Thoracic aorta endothelial cell (primary cell): Measurements from ENCODE around the gene PCK2. TPM values are rescaled to one million over a fixed set of nuclear protein-coding genes. Genes with fewer than 3 reads are reported as not detected.

ENCODE experiments used
- total RNA-seq: library from RNA; depleted of rRNA; stranded (reverse); fragments of >200 nt; gene quantifications from 2 replicates; pipeline ENCODE4 v1.2.3, GENCODE V29; 2012

Gene PCK2
- 6.6 and 11.2 TPM in 2 replicates for total RNA-seq

DNA sequence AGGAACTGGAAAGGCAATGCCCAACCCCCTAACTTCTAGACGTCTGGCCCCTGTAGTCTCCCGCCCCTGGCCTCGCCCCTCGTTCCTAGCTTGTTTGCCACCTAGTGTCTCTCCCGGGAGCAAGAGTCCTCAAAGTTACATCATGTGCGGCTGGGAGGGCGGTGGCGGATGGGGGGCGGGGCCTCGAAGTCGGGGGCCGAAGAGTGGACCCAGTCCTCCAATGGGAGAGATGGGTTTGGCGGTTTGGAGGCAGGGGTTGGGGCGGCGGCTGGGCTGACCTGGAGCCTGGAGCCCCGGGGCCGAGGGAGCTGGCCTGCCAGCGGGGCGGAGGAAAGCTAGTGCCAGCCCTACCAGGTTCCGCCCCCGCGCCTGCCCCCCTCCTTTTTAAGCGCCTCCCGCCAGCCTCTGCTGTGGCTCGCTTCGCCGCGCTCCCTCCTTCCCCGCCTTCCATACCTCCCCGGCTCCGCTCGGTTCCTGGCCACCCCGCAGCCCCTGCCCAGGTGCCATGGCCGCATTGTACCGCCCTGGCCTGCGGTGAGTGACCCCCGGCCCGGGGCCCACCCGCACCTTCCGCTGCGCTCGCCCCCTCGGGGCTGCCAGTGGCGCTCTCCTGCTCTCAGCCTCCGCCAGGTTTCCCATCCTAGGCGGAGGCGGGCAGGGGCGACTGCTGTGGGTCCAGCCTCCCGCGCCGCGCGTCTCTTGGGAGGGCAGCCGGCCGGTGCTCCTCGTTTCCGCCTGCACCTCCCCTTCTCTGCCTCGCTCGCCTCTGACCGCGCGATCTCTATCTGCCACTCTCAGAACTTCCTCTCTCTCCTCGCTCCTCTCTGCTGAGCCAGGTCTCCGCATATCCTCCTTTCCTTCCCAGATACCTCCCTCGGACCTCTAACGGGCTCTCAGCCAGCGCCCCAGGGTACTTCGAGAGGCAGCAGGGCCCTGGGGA is at the start of gene PCK2:
Gene PCK2, plus strand, starts transcription at position 411 of the 940 bp plus-strand sequence. Its CDS starts 95 bp downstream, at position 506.

DNA sequence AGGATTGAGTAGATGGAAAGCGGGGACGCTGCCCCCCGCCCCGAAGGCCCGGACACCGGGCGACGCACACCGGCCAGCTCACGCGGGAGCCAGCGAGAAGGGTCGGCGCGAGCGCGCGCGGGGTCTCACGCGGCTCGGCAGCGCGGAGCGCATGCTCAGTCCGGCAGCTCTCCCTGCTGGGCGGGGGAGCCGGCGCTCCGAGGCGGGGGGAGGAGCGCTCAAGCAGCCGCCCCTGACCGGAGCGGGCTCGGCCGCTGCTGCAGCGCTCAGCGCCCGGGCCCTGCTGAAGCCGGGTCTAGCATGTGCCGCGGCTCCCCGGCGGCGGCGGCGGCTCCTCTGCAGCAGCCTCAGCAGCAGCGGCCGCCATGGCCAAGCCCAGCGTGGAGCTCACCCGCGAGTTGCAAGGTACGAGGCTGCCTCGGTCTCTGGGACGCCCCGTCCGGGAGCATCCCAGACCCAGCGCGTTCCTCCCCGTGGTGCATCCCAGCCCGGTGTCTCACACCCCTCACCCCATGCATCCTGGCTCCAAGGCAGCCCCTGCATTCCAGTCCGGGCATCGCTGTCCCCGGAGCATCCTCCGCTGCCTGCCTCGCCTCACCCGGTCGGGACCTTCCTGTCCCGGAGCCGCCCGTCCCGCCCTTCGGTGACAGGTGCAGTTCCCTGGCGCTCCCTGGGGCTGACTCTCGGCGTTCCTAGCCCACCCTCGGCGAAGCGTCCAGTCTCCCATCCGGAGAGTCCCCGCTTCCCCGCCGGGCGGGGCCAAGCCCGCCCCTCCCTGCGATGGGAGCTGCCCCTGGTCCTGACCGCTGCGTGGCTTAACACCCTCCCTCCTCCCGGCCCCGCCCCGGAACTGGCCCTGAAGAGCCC is 42.1 kb upstream of the PCK2 start, which contains the start of gene CARMIL3:
Gene CARMIL3, plus strand, starts transcription at position 221 of the 867 bp plus-strand sequence. Its CDS starts 145 bp downstream, at position 366.

GRCh38 chr14:24071144-24071697 is 22.9 kb upstream of the PCK2 start, which contains the start of gene CPNE6:
CPNE6 (plus strand) TSS chr14:24071562; CDS start chr14:24072937, 1,375 bp downstream.

DNA sequence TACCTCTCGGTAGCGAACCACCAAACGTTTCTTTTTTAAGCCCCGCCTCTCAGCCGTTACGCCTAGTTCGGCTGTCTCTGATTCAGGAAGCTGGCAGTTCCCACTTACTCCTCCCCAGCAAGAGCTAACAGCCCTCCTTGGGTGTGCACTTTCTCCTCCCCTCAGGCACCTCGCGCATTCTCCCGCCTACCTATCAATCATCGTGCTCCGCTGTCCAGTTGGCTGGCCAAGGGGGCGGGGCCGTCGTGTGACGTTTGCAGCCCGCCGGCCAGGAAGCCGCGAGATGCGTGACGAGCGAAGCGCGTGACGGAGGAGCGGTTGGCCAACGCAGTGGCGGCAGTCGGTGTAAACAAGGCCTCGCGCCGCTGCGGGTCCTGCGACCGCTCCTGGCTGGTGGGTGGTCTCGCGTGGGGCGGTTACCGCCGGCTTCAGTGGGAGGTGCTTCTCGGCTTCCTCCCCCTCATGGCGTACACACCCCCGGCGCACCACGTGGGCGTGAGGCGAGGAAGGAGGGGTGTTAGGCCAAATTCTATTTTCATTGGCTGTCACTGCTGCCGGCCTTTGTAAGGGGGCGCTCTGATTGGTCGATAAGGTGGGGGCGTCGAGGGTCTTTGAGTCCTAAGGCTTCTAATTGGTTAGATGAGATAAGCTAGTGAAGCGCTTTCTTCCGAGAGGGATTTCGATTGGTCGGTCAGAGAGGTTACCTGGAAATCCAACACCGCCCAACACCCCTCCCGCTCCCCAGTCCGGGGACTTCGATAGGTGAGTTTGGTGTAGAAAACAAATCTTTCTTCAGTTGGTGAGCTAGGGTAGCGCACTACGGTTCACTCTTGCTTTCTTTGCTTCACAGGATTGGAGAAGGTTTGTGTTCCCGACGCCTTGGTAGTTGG is 20.7 kb downstream of the PCK2 start, which contains the start of the genes DCAF11 and NRL:
Gene DCAF11, plus strand, starts transcription at position 246 of the 890 bp plus-strand sequence. CDS start 818 bp downstream, outside the sequence.
Gene NRL, minus strand, starts transcription at position 418 of the 890 bp plus-strand sequence. CDS start 32,101 bp downstream, outside the sequence.

DNA sequence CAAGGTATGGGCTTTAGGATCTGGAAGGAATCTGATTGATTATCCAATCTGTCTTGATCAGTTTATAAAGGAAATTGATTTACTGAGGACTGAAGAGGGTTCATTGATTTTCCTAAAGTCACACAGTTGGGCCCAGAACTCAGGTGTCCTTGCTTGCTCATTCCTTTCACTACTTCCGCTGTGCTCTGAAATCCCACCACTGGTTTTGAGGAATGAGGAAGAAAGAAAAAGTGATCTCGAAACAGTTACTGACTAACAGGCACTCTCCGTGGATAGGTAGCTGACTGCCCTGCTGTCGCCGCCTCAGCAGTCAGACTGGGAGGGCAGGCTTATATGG is 36.2 kb downstream of the PCK2 start, which contains the start of gene FITM1:
Gene FITM1, plus strand, starts transcription at position 280 of the 337 bp plus-strand sequence. CDS start 905 bp downstream, outside the sequence.

DNA sequence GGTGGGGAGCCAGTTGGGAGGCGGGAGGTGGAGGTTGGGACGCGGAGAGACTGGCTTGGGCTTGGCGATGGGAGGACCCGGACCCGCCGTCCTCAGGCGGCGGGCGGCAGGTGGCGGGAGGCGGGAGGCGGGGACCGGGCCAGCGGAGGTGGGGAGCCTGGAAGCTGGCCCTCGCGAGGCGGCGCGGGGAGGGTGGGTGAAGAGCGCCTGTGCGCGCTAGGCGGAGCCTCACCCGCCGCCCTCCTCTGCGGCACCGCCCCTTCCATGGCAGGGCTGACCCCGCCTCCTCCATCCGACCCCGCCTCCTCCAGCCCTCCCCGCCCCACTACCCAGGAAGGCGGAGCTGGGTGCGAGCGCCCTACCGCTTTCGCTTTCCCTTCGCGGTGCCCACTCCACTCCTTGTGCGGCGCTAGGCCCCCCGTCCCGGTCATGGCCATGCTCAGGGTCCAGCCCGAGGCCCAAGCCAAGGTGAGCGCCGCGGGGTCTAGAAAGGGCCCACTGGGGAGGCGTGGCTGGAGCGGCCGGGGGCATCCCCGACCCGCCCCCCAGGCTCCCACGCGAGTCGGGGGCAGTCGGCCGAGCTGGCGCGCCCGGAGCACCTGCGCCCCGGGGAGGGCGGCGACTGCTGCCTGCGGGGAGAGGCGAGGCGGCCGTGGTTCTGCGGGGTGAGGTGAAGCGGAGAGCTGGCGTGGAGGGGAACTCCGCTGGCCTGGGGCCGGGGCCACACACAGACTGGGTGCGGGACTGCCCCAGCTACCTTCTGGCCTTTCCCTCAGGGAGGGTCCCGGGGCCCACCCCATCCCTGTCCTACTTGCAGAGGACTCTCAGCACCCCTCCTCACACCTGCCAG is 41.9 kb downstream of the PCK2 start, which contains the start of gene PSME1:
Gene PSME1, plus strand, starts transcription at position 361 of the 850 bp plus-strand sequence. Its CDS starts 69 bp downstream, at position 430.

GRCh38 chr14:24141097-24141880 is 47.2 kb downstream of the PCK2 start, which contains the start of gene EMC9:
EMC9 (minus strand) TSS chr14:24141591; CDS start chr14:24141304, 287 bp downstream.

GRCh38 chr14:24146453-24146977 is 52.4 kb downstream of the PCK2 start, which contains the start of gene PSME2:
PSME2 (minus strand) TSS chr14:24146610; CDS start chr14:24146581, 29 bp downstream.

GRCh38 chr14:24146978-24147760 is 53.1 kb downstream of the PCK2 start, which contains the start of gene RNF31:
RNF31 (plus strand) TSS chr14:24147498; CDS start chr14:24147699, 201 bp downstream.

Other genes starting within 250 kb of the PCK2 start
- 33.3 and 35.4 TPM in 2 replicates for gene DHRS4, start 140.5 kb upstream of the PCK2 start, total RNA-seq
- 11.1 and 12.2 TPM in 2 replicates for gene DHRS4L2, start 105.4 kb upstream of the PCK2 start, total RNA-seq
- gene CARMIL3, start 42.3 kb upstream of the PCK2 start, total RNA-seq, result 0.14 TPM in 1 of 2 replicates, not detected in the other
- gene CPNE6, start 22.7 kb upstream of the PCK2 start, total RNA-seq, result not detected in 2 replicates
- gene DCAF11, start 20.5 kb downstream of the PCK2 start, total RNA-seq, result 35.8 and 36.3 TPM in 2 replicates
- gene NRL, start 20.6 kb downstream of the PCK2 start, total RNA-seq, result 0.40 and 0.57 TPM in 2 replicates
- gene FITM1, start 36.3 kb downstream of the PCK2 start, total RNA-seq, result 0.27 TPM in 1 of 2 replicates, not detected in the other
- 86.7 and 90.6 TPM in 2 replicates for gene PSME1, start 41.9 kb downstream of the PCK2 start, total RNA-seq
- gene EMC9, start 47.3 kb downstream of the PCK2 start, total RNA-seq, result 14.9 and 15.3 TPM in 2 replicates
- 76.7 and 77.1 TPM in 2 replicates for gene PSME2, start 52.3 kb downstream of the PCK2 start, total RNA-seq
- gene RNF31, start 53.2 kb downstream of the PCK2 start, total RNA-seq, result 42.4 and 54.4 TPM in 2 replicates
- gene IRF9, start 67.0 kb downstream of the PCK2 start, total RNA-seq, result 24.3 and 32.3 TPM in 2 replicates
- gene REC8, start 77.8 kb downstream of the PCK2 start, total RNA-seq, result 2.3 and 8.1 TPM in 2 replicates
- gene IPO4, start 94.5 kb downstream of the PCK2 start, total RNA-seq, result 53.7 and 54.7 TPM in 2 replicates
- gene TM9SF1, start 101.1 kb downstream of the PCK2 start, total RNA-seq, result 52.5 and 61.0 TPM in 2 replicates
- gene TSSK4, start 111.4 kb downstream of the PCK2 start, total RNA-seq, result 0.13 TPM in 1 of 2 replicates, not detected in the other
- gene CHMP4A, start 119.2 kb downstream of the PCK2 start, total RNA-seq, result 29.4 and 35.6 TPM in 2 replicates
- 3.2 and 6.0 TPM in 2 replicates for gene MDP1, start 121.8 kb downstream of the PCK2 start, total RNA-seq
- 118 and 150 TPM in 2 replicates for gene NEDD8, start 138.1 kb downstream of the PCK2 start, total RNA-seq
- 63.4 and 67.2 TPM in 2 replicates for gene GMPR2, start 138.6 kb downstream of the PCK2 start, total RNA-seq
- gene TINF2, start 148.3 kb downstream of the PCK2 start, total RNA-seq, result 50.8 and 52.1 TPM in 2 replicates
- 1.1 and 1.2 TPM in 2 replicates for gene TGM1, start 168.9 kb downstream of the PCK2 start, total RNA-seq
- 26.1 and 34.3 TPM in 2 replicates for gene RABGGTA, start 177.3 kb downstream of the PCK2 start, total RNA-seq
- gene DHRS1, start 205.5 kb downstream of the PCK2 start, total RNA-seq, result 10.1 and 10.9 TPM in 2 replicates
- 31.8 and 34.1 TPM in 2 replicates for gene NOP9, start 205.5 kb downstream of the PCK2 start, total RNA-seq
- 2.7 and 3.0 TPM in 2 replicates for gene CIDEB, start 213.7 kb downstream of the PCK2 start, total RNA-seq
- 10.6 and 10.8 TPM in 2 replicates for gene LTB4R2, start 215.8 kb downstream of the PCK2 start, total RNA-seq
- gene LTB4R, start 217.2 kb downstream of the PCK2 start, total RNA-seq, result 2.9 and 4.7 TPM in 2 replicates
- 30.9 and 34.2 TPM in 2 replicates for gene ADCY4, start 240.8 kb downstream of the PCK2 start, total RNA-seq
- 2.1 and 5.8 TPM in 2 replicates for gene RIPK3, start 245.7 kb downstream of the PCK2 start, total RNA-seq